ENCODE data around the gene TNFAIP8L2. TPM values are rescaled to one million over a fixed set of nuclear protein-coding genes. Genes with fewer than 3 reads are reported as not detected.
"Not testable (repeated sequence)": the region's sequence is repeated elsewhere in the genome, so short reads cannot be mapped to it uniquely, and the experiment has no call there.

Gene TNFAIP8L2
- total and polyA plus RNA-seq, 2 donors = 4.0 to 5.4 TPM

- peak overlapping the region; percentile 45 for H3K27ac ChIP-seq (ENCODE audit: low read depth)
- H3K4me1 ChIP-seq (ENCODE audit: insufficient read depth) = no peaks in the 10 kb centered on the region
- no peak for DNase-seq (ENCODE audit: extremely low spot score)
- 27% methylated on average over 1 of the region's 1 CpG for WGBS
- H3K4me3 ChIP-seq (ENCODE audit: low read depth, low read length) = no peak overlapping the region
- no peaks in the 10 kb centered on the region for H3K36me3 ChIP-seq (ENCODE audit: insufficient read depth)
Measured at GRCh38 chr1:151187205-151187604, 30.8 kb downstream of the TNFAIP8L2 start.

- peak overlapping the region; percentile 43 for H3K27ac ChIP-seq (ENCODE audit: low read depth)
- H3K4me1 ChIP-seq (ENCODE audit: insufficient read depth); DNase-seq (ENCODE audit: extremely low spot score); H3K36me3 ChIP-seq (ENCODE audit: insufficient read depth): not testable (repeated sequence)
- WGBS = 67% methylated on average over 8 of the region's 8 CpGs
- peak overlapping the region; percentile 78 for H3K4me3 ChIP-seq (ENCODE audit: low read depth, low read length)
Measured at GRCh38 chr1:151188667-151189066, 32.2 kb downstream of the TNFAIP8L2 start.

- under 1% methylated on average over 42 of the region's 42 CpGs for WGBS
- no peaks in the 10 kb centered on the region for H3K36me3 ChIP-seq (ENCODE audit: insufficient read depth)
- peak; percentile 84 for DNase-seq (ENCODE audit: extremely low spot score)
- H3K4me3 ChIP-seq (ENCODE audit: low read depth, low read length) = peak within 1 kb of the TSS; percentile 78
- H3K27ac ChIP-seq (ENCODE audit: low read depth) = peak within 1 kb of the TSS; percentile 75
- no peaks in the 10 kb centered on the region for H3K4me1 ChIP-seq (ENCODE audit: insufficient read depth)
Measured at GRCh38 chr1:151189637-151190445, 33.4 kb downstream of the TNFAIP8L2 start, which contains the start of gene VPS72. TSS of gene VPS72 (minus strand) at chr1:151190197. CDS start at chr1:151190121, 76 bp downstream.

- Histone ChIP-seq H3K4me1 (ENCODE audit: insufficient read depth) (no peaks in the 10 kb centered on the region), H3K27ac (ENCODE audit: low read depth) (no peak overlapping the region), H3K36me3 (ENCODE audit: insufficient read depth) (no peaks in the 10 kb centered on the region), H3K4me3 (ENCODE audit: low read depth, low read length) (no peak overlapping the region)
- DNase-seq (ENCODE audit: extremely low spot score) = no peak
- WGBS = 79% methylated on average over 7 of the region's 7 CpGs
Measured at GRCh38 chr1:151192047-151192446, 35.6 kb downstream of the TNFAIP8L2 start.

- WGBS = 73% methylated on average over 6 of the region's 6 CpGs
- no peak overlapping the region for H3K4me3 ChIP-seq (ENCODE audit: low read depth, low read length)
- no peaks in the 10 kb centered on the region for H3K4me1 ChIP-seq (ENCODE audit: insufficient read depth)
- no peak overlapping the region for H3K27ac ChIP-seq (ENCODE audit: low read depth)
- H3K36me3 ChIP-seq (ENCODE audit: insufficient read depth) = no peaks in the 10 kb centered on the region
- DNase-seq (ENCODE audit: extremely low spot score) = no peak
Measured at GRCh38 chr1:151193304-151193703, 36.9 kb downstream of the TNFAIP8L2 start.

- no peak for DNase-seq (ENCODE audit: extremely low spot score)
- Histone ChIP-seq H3K4me3 (ENCODE audit: low read depth, low read length) (no peak overlapping the region), H3K36me3 (ENCODE audit: insufficient read depth) (no peaks in the 10 kb centered on the region), H3K4me1 (ENCODE audit: insufficient read depth) (no peaks in the 10 kb centered on the region), H3K27ac (ENCODE audit: low read depth) (no peak overlapping the region)
- WGBS = 89% methylated on average over 1 of the region's 1 CpG
Measured at GRCh38 chr1:151193856-151194255, 37.4 kb downstream of the TNFAIP8L2 start.

GRCh38 chr1:151194894-151195594 lies 38.6 kb downstream of the TNFAIP8L2 start:
- H3K27ac ChIP-seq (ENCODE audit: low read depth); H3K4me1 ChIP-seq (ENCODE audit: insufficient read depth); H3K4me3 ChIP-seq (ENCODE audit: low read depth, low read length); H3K36me3 ChIP-seq (ENCODE audit: insufficient read depth): not testable (repeated sequence)
- 77% methylated on average over 17 of the region's 17 CpGs for WGBS
- DNase-seq (ENCODE audit: extremely low spot score) = peak; percentile 76

- no peaks in the 10 kb centered on the region for H3K36me3 ChIP-seq (ENCODE audit: insufficient read depth)
- DNase-seq (ENCODE audit: extremely low spot score) = peak; percentile 68
- no peaks in the 10 kb centered on the region for H3K4me1 ChIP-seq (ENCODE audit: insufficient read depth)
- no peak overlapping the region for H3K4me3 ChIP-seq (ENCODE audit: low read depth, low read length)
- WGBS = 33% methylated on average over 14 of the region's 14 CpGs
- peak overlapping the region; percentile 30 for H3K27ac ChIP-seq (ENCODE audit: low read depth)
Measured at GRCh38 chr1:151196292-151196800, 39.9 kb downstream of the TNFAIP8L2 start.

GRCh38 chr1:151197863-151198253 lies 41.4 kb downstream of the TNFAIP8L2 start:
- no peak overlapping the region for H3K27ac ChIP-seq (ENCODE audit: low read depth)
- DNase-seq (ENCODE audit: extremely low spot score) = no peak
- no peaks in the 10 kb centered on the region for H3K36me3 ChIP-seq (ENCODE audit: insufficient read depth)
- no peaks in the 10 kb centered on the region for H3K4me1 ChIP-seq (ENCODE audit: insufficient read depth)
- 7% methylated on average over 10 of the region's 10 CpGs for WGBS
- no peak overlapping the region for H3K4me3 ChIP-seq (ENCODE audit: low read depth, low read length)

GRCh38 chr1:151198254-151199127 lies 42.0 kb downstream of the TNFAIP8L2 start, which contains the start of gene PIP5K1A:
TSS of gene PIP5K1A (plus strand) at chr1:151198552. CDS start at chr1:151198997, 445 bp downstream.
- H3K4me3 ChIP-seq (ENCODE audit: low read depth, low read length) = peak within 1 kb of the TSS; percentile 76
- DNase-seq (ENCODE audit: extremely low spot score) = peak; percentile 98
- WGBS = under 1% methylated on average over 60 of the region's 60 CpGs
- H3K4me1 ChIP-seq (ENCODE audit: insufficient read depth) = no peaks in the 10 kb centered on the region
- H3K36me3 ChIP-seq (ENCODE audit: insufficient read depth) = no peaks in the 10 kb centered on the region
- H3K27ac ChIP-seq (ENCODE audit: low read depth) = peak within 1 kb of the TSS; percentile 89

GRCh38 chr1:151199873-151200581 lies 43.6 kb downstream of the TNFAIP8L2 start:
- H3K27ac ChIP-seq (ENCODE audit: low read depth) = no peak overlapping the region
- H3K4me3 ChIP-seq (ENCODE audit: low read depth, low read length) = peak overlapping the region; percentile 76
- WGBS = 13% methylated on average over 11 of the region's 11 CpGs
- DNase-seq (ENCODE audit: extremely low spot score) = no peak
- H3K4me1 ChIP-seq (ENCODE audit: insufficient read depth) = no peaks in the 10 kb centered on the region
- H3K36me3 ChIP-seq (ENCODE audit: insufficient read depth) = no peaks in the 10 kb centered on the region

GRCh38 chr1:151205381-151205965 lies 49.0 kb downstream of the TNFAIP8L2 start:
- H3K27ac ChIP-seq (ENCODE audit: low read depth); H3K36me3 ChIP-seq (ENCODE audit: insufficient read depth); H3K4me3 ChIP-seq (ENCODE audit: low read depth, low read length); DNase-seq (ENCODE audit: extremely low spot score); H3K4me1 ChIP-seq (ENCODE audit: insufficient read depth): not testable (repeated sequence)
- 94% methylated on average over 12 of the region's 12 CpGs for WGBS

All from urinary bladder (tissue), 4 donors.